ENCODE results near the gene CUEDC2.

CUEDC2 gene

GRCh38 chr10:102413053-102413705, 19.2 kb downstream of the CUEDC2 start:
- no peak for TF ChIP-seq CTCF (conservative IDR thresholded peaks at IDR 0.05)
- H3K27ac ChIP-seq: no peak overlapping the region

DNA sequence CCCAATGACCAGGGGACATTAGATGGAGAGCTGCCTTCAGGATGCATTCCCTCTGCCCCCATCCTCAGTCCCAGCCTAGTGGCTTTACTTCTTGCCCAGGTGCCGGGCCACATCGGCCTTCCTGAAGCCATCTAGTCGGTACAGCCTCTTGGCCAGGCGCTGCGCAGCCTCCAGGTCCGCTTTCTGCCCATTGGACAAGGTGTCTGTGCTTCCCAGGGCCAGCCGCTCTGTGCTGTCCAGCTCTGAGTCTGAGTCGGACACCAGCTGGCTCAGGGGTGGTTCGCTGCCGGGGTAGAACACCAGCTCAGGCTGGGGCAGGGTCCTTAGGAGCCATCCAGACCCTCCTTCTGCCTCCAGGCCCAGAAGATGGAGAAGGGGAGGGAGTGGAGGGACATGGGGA, 20.1 kb downstream of the CUEDC2 start:
- H3K27ac ChIP-seq: no peak overlapping the region
- no peak for TF ChIP-seq CTCF (conservative IDR thresholded peaks at IDR 0.05)

DNA sequence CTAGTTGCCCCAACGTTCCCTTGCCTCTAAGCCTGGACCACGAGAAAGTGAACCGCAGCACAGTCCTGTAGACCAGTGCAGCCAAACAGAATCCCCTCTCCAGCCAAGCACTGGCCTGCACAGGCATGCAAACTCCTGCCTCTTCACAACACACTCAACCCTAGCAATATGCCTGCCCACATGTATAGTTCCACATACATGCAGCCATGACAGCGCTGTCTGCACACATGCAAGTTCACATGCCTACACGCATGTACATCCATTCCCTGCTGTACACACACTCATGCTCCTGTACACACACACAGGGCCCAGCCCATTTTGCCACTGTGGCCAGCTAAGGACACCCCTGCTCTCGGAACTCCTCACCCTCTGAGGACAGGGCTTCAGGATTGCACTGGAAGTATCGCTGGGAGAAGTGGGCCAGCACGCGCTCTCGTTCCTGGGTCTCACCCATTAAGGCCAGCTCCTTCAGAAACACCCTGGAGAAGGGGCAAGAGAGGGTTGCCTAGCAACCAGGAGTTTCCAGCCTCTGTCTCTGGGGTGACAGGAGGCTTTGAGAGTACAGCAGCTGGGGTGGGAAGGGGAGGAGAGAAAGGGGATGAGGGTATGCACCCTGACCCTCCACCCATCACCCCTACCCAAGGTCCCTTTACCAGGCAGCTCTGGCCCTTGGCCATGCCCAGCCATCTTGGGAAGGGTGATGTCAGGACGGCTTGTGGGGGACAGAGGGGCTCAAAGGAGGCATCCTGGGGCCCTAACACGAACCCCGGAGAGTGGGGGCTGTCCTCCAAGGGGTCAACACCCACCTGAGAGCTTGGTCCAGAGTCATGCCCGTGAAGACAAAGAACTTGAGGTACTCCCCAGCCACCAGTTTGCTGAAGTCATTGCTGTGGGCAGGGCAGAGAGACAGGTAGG, 20.8 kb downstream of the CUEDC2 start:
- H3K27ac ChIP-seq: no peak overlapping the region
- no peak for TF ChIP-seq CTCF (conservative IDR thresholded peaks at IDR 0.05)

DNA sequence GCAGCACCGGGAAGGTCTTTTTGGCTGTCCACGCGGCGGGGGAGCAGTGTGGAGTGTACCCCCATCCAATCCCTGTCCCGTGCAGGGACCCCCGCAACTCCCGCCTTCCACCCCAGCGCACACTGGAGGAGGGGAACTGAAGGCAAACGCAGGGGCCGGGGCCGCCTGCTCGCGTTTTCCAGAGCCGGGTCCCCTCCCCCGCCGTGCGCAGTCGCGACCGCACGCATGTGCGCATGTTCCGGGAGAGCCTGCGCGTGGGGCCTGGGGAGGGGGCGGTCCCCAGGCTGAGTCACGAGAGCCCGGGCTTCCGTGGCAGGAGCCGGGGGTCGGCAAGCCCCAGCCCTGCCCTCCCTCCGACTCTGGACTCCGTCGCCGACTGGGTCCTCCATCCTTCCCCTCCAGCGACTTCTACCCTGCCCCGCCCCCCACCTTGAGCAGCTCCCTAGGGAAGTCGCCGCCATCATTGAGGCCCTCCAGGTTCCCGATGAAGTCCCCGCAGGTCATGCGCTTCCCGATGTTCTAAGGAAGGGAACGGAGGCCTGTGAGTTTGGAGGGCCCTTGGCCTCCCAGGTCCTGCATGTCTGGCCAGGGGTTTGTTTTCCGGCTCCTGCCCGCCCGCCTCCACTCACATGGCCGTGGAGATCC, 21.8 kb downstream of the CUEDC2 start:
- TF ChIP-seq CTCF (conservative IDR thresholded peaks at IDR 0.05): no peak
- no peak overlapping the region for H3K27ac ChIP-seq

GRCh38 chr10:102409604-102410428, 22.6 kb downstream of the CUEDC2 start:
- H3K27ac ChIP-seq: peak overlapping the region; percentile 66; the same call in 1 of the 2 replicates
- TF ChIP-seq CTCF (conservative IDR thresholded peaks at IDR 0.05): no peak

- H3K27ac ChIP-seq: peak overlapping the region; percentile 66
Measured at GRCh38 chr10:102408728-102409603, 23.4 kb downstream of the CUEDC2 start.

More at GRCh38 chr10:102408728-102409603, 23.4 kb downstream of the CUEDC2 start:
- TF ChIP-seq CTCF (conservative IDR thresholded peaks at IDR 0.05): no peak; the same call in 1 of the 2 replicates

Data from VCaP (cell line).